IgD-negative memory B cell (primary cell): Measurements from ENCODE around the gene GKAP1. TPM values are rescaled to one million over a fixed set of nuclear protein-coding genes. Genes with fewer than 3 reads are reported as not detected.
"Not testable (repeated sequence)": the region's sequence is repeated elsewhere in the genome, so short reads cannot be mapped to it uniquely, and the experiment has no call there.

ENCODE experiments used
- H3K27ac Mint-ChIP-seq, 3 donors: one replicate each; pipeline ENCODE4 v1.8.0; 2020 to 2022; ENCODE audit warnings: mild to moderate bottlenecking in 3 of 3, mixed read lengths in 3 of 3, moderate library complexity in 1 of 3
- H3K27me3 Mint-ChIP-seq: one replicate; pipeline ENCODE4 v1.8.0; 2021; ENCODE audit warnings: mixed read lengths
- H3K36me3 Mint-ChIP-seq: one replicate; pipeline ENCODE4 v1.8.0; 2020; ENCODE audit warnings: mild to moderate bottlenecking, mixed read lengths
- H3K4me1 Mint-ChIP-seq, 3 donors: one replicate each; pipeline ENCODE4 v1.8.0; 2020 to 2022; ENCODE audit warnings: mixed read lengths in 3 of 3, mild to moderate bottlenecking in 1 of 3
- H3K4me3 Mint-ChIP-seq, 4 donors: one replicate each; pipeline ENCODE4 v1.8.0; 2020 to 2022; ENCODE audit warnings: mild to moderate bottlenecking in 4 of 4, mixed read lengths in 4 of 4, moderate library complexity in 3 of 4
- H3K9me3 Mint-ChIP-seq, 3 donors: one replicate each; pipeline ENCODE4 v1.8.0; 2020 to 2021; ENCODE audit warnings: mixed read lengths in 3 of 3, mild to moderate bottlenecking in 1 of 3
- polyA plus RNA-seq: library from polyadenylated mRNA; unstranded; fragments of 300-500 nt; fragmentation: Illumina TruSeq; gene quantifications from one replicate; pipeline ENCODE4 v1.2.3, GENCODE V29; 2021

The GKAP1 gene
- polyA plus RNA-seq, 1 donor from 2014 or later, result 8.6 TPM

- Mint-ChIP-seq H3K4me3 (peak overlapping the region; percentile 96 to 100 (median 99)), H3K4me1 (peaks cover 25 to 27% (median 27%) of the 10 kb centered on the region in 3 donors), H3K27me3 (peaks cover 2% of the 10 kb centered on the region), H3K36me3 (no peaks in the 10 kb centered on the region), H3K27ac (peak overlapping the region; percentile 98 to 100 (median 99)), H3K9me3 (no peaks in the 10 kb centered on the region)
Observed at GRCh38 chr9:83708515-83709158, 108.9 kb downstream of the GKAP1 start.

- H3K4me1 Mint-ChIP-seq, result peaks cover 26 to 29% (median 29%) of the 10 kb centered on the region in 3 donors
Observed at GRCh38 chr9:83707768-83708514, 109.6 kb downstream of the GKAP1 start, which contains the start of gene UBQLN1. Gene UBQLN1, minus strand, starts transcription at chr9:83707958. Its CDS starts 279 bp downstream, at chr9:83707679.

GRCh38 chr9:83707518-83707767, 110.1 kb downstream of the GKAP1 start:
- Mint-ChIP-seq H3K4me3 (peak overlapping the region; percentile 96 to 100 (median 99)), H3K4me1 (peaks cover 30 to 33% (median 33%) of the 10 kb centered on the region in 3 donors), H3K27me3 (peaks cover 2% of the 10 kb centered on the region), H3K27ac (peak overlapping the region; percentile 98 to 100 (median 99)), H3K9me3 (no peaks in the 10 kb centered on the region), H3K36me3 (no peaks in the 10 kb centered on the region)

More at GRCh38 chr9:83707768-83708514, 109.6 kb downstream of the GKAP1 start, which contains the start of gene UBQLN1:
- H3K36me3 Mint-ChIP-seq, result no peaks in the 10 kb centered on the region
- peaks cover 2% of the 10 kb centered on the region for H3K27me3 Mint-ChIP-seq
- H3K9me3 Mint-ChIP-seq, result no peaks in the 10 kb centered on the region
- peak within 1 kb of the TSS; percentile 96 to 100 (median 99) for H3K4me3 Mint-ChIP-seq
- peak within 1 kb of the TSS; percentile 98 to 100 (median 99) for H3K27ac Mint-ChIP-seq

GRCh38 chr9:83706676-83707517, 110.7 kb downstream of the GKAP1 start:
- H3K27me3 Mint-ChIP-seq, result peaks cover 2% of the 10 kb centered on the region
- no peaks in the 10 kb centered on the region for H3K9me3 Mint-ChIP-seq
- peaks cover 34 to 37% (median 37%) of the 10 kb centered on the region in 3 donors for H3K4me1 Mint-ChIP-seq
- H3K4me3 Mint-ChIP-seq, result peak overlapping the region; percentile 95 to 100 (median 97)
- no peaks in the 10 kb centered on the region for H3K36me3 Mint-ChIP-seq
- H3K27ac Mint-ChIP-seq, result peak overlapping the region; percentile 98 to 100 (median 99)

GRCh38 chr9:83705219-83705651, 112.3 kb downstream of the GKAP1 start:
- Mint-ChIP-seq H3K27ac (peak overlapping the region in 2 of 3 donors; percentile 87 to 98), H3K4me3 (peak overlapping the region; percentile 95 to 100 (median 97)), H3K4me1 (peaks cover 46 to 50% (median 50%) of the 10 kb centered on the region in 3 donors)
- not testable (repeated sequence) for H3K36me3 Mint-ChIP-seq, H3K9me3 Mint-ChIP-seq, H3K27me3 Mint-ChIP-seq

GRCh38 chr9:83701769-83702168, 115.8 kb downstream of the GKAP1 start:
- Mint-ChIP-seq H3K9me3 (no peaks in the 10 kb centered on the region), H3K36me3 (no peaks in the 10 kb centered on the region), H3K4me3 (peak overlapping the region in 3 of 4 donors; percentile 14 to 54 (median 18)), H3K27ac (peak overlapping the region in 2 of 3 donors; percentile 8 to 32), H3K27me3 (peaks cover 2% of the 10 kb centered on the region), H3K4me1 (peaks cover 54 to 61% (median 60%) of the 10 kb centered on the region in 3 donors)

GRCh38 chr9:83701286-83701685, 116.3 kb downstream of the GKAP1 start:
- Mint-ChIP-seq H3K9me3 (no peaks in the 10 kb centered on the region), H3K27me3 (peaks cover 2% of the 10 kb centered on the region), H3K27ac (peak overlapping the region in 1 of 3 donors; percentile 8), H3K4me1 (peaks cover 51 to 59% (median 56%) of the 10 kb centered on the region in 3 donors), H3K36me3 (no peaks in the 10 kb centered on the region), H3K4me3 (peak overlapping the region in 3 of 4 donors; percentile 14 to 82 (median 27))

GRCh38 chr9:83699615-83700014, 118.0 kb downstream of the GKAP1 start:
- H3K9me3 Mint-ChIP-seq, result no peaks in the 10 kb centered on the region
- peaks cover 49 to 58% (median 55%) of the 10 kb centered on the region in 3 donors for H3K4me1 Mint-ChIP-seq
- H3K27ac Mint-ChIP-seq, result peak overlapping the region in 2 of 3 donors; percentile 1 to 5
- no peaks in the 10 kb centered on the region for H3K36me3 Mint-ChIP-seq
- no peaks in the 10 kb centered on the region for H3K27me3 Mint-ChIP-seq
- H3K4me3 Mint-ChIP-seq, result peak overlapping the region in 2 of 4 donors; percentile 8 to 60

GRCh38 chr9:83698976-83699585, 118.5 kb downstream of the GKAP1 start:
- Mint-ChIP-seq H3K36me3 (no peaks in the 10 kb centered on the region), H3K4me3 (peak overlapping the region in 2 of 4 donors; percentile 57 to 60), H3K27me3 (no peaks in the 10 kb centered on the region), H3K27ac (peak overlapping the region in 1 of 3 donors; percentile 5), H3K4me1 (peaks cover 50 to 64% (median 58%) of the 10 kb centered on the region in 3 donors), H3K9me3 (no peaks in the 10 kb centered on the region)

- Mint-ChIP-seq H3K9me3 (no peaks in the 10 kb centered on the region), H3K27ac (no peak overlapping the region), H3K4me1 (peaks cover 67 to 77% (median 69%) of the 10 kb centered on the region in 3 donors), H3K27me3 (no peaks in the 10 kb centered on the region), H3K4me3 (no peak overlapping the region), H3K36me3 (no peaks in the 10 kb centered on the region)
Observed at GRCh38 chr9:83691492-83691891, 126.1 kb downstream of the GKAP1 start.

Other genes starting within 250 kb of the GKAP1 start
- 20.9 TPM for gene IDNK, start 194.6 kb downstream of the GKAP1 start, polyA plus RNA-seq
- 76.6 TPM for gene UBQLN1, start 109.8 kb downstream of the GKAP1 start, polyA plus RNA-seq
- 1.4 TPM for gene KIF27, start 103.7 kb upstream of the GKAP1 start, polyA plus RNA-seq
- gene HNRNPK, start 162.4 kb upstream of the GKAP1 start, polyA plus RNA-seq, result 763 TPM
- 5.4 TPM for gene RMI1, start 163.0 kb upstream of the GKAP1 start, polyA plus RNA-seq